Cerebellar nuclear complex (tissue), 1 donor: Measurements from ENCODE around the gene CNBP.
A peak's percentile ranks its signal among the peaks of the same experiment; 100 is the strongest.

Source experiments
- DNase-seq, 2 experiments: peaks; one replicate each; lab custom pipeline; 2025; lab: John Stamatoyannopoulos, UW

Gene CNBP

DNA sequence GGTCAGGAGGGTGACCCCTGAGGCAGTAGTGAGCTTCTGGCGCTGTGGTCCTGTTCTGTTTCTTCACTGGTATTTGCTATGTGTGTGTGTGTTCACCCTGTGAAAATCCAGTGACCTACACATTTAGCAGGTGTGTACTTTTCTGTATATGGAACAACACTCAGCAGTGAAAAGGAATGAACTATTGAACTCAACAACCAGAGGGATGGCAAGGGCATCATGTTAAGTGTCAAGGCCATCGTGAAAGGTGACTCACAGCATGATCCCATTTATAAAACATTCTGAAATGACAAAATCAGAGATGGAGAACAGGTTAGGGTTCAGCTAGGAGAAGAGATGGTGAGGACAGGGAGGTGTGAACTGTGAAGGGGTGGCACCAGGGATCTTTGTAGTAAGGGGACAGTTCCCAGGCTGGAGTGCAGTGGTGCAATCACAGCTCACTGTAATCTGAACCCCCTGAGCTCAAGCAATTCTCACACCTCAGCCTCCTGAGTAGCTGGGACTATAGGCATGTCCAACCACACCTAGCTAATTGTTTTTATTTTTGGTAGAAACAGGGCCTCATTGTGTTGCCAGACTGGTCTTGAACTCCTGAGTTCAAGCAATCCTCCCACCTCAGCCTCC lies 52.1 kb downstream of the CNBP start:
- DNase-seq: no peak

- DNase-seq: no peak
Measured at GRCh38 chr3:129130291-129130813, 53.3 kb downstream of the CNBP start.

- DNase-seq: no peak
Measured at GRCh38 chr3:129128357-129129155, 55.1 kb downstream of the CNBP start.

DNA sequence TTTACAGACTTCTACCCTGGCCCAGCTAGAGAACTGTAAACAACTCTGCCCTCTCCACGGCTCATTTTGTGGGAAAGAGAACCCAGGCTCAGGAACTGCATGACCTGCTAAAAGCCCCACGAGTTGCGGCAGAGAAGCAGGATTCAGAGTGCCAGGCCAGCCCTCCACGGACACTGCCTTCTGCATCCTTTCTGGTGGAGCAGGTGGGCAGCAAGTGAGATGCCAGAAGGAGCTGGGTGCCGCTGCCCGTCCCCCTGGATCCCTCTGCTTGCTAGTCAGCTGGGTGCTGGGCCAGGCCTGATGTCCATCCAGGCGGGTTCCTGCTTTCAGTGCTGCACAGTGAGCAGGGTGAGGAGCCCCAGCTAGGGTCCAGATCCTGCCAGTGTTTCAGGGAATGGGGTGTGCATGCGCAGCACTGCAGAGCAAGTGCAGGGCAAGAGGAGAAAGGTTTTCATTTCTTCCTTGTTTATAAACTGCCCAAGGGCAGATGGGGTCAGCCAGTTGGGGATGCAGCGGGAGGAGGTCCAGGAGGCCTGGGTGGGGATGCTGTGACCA lies 56.9 kb downstream of the CNBP start:
- DNase-seq: no peak

GRCh38 chr3:129123314-129124060 lies 60.2 kb downstream of the CNBP start:
- DNase-seq: no peak

DNA sequence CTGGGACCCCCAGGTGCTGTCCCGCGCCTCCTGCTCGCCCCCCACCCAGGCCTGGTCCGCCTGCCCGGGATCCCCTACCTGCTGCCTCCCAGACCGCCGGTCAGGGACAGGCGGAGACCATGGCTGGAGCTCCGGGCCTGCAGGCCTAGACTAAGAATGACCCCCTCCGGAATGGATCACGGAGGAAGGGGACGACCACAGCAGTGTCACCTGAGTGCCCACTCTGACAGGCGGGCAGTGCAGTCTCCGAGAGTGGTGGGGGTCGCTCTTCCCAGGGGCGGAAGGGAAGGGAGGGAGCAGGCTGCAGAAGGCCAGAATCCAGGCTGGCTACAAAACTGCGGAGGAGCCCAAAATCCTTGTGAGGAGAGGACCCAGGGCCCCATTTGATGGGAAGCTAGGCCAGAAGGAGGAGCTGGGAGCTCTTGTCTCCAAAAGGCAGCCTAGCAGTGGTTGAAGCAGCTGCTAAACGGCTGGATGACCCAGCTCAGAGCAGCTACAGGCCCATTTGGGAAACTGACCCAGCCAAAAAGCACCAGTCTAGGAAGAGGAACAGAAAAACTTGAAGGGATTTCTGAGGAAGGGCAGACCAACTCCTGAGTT lies 61.2 kb downstream of the CNBP start:
- no peak for DNase-seq

GRCh38 chr3:129121792-129122411 lies 61.8 kb downstream of the CNBP start, which contains the start of gene RAB43:
TSS of gene RAB43 (minus strand) at chr3:129121804. CDS start at chr3:129121489, 315 bp downstream.
- DNase-seq: peak; percentile 17 to 44

DNA sequence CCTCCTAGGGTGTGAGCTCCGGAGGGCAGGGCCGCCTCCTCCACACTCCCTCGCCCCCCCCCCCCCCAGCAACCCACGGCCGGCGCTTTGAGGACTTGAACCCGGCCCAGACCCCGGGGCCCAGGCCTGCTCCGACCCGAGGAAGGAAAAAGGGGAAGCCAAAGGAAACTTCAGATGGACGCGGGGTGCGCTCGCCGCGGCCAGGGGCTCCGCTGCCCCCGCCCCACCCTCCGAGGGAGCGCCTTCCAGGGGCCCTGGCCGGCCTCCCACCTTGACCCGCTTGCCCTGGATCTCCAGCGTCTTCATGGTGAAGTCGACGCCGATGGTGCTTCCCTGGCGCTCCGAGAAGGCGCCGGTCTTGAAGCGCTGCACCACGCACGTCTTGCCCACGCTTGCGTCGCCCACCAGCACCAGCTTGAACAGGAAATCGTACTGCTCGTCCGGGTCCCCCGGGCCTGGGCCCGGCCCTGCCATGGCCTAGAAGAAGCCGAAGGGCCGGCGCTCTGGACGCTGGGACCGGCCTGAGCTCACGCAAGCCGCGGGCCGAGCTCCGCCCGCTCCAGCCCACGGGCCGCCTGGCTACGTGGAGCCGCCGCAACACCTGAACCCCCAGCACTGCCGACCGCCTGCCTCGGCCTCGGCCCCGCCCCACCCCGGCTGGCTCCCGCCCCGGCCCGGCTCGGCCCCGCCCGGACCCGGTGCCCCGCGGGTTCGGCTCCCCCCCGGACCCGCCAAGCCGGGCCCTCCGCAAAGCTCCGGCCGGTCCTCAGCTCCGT lies 62.5 kb downstream of the CNBP start:
- DNase-seq: no peak

- no peak for DNase-seq
Measured at GRCh38 chr3:129120254-129121004, 63.3 kb downstream of the CNBP start.

DNA sequence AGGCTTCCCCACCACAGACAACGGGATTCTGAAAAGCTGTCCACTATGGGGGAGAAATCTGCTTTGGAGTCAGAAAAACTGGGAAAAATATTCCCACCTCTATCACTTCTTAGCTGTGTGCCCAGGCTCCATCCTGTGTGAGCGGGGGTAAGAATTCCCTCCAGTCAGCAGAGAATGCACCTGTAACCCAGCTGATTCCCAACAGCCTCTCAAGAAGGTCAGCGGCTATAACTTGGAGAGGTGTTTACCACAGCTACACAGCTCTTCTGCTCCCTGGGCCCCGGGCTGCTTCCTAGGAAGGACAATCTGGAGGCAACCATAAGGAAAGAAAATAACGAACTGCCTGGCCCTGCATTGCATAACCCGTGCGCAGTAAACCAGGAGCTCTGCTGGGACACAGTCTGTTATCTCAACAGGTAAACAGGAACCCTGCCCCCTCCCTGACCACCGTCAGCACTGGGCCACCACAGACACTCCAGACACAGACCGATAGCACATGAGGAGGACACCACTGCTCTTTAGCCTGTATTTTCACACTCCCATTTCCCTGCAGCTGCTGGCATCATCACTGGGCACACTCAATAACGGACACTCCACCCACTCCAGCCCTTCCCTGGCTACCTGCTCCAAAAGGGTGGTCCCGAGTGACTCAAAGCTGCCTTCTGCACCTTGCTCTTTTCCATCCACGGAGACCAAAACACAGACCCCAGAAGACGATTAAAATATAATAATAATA lies 64.2 kb downstream of the CNBP start:
- DNase-seq: peak in 1 of 2 experiments; percentile 26

- DNase-seq: no peak
Measured at GRCh38 chr3:129118745-129119144, 65.0 kb downstream of the CNBP start.
